ENCODE measurements around the gene KCNQ4.

The KCNQ4 gene

GRCh38 chr1:40820251-40820797 is 36.7 kb downstream of the KCNQ4 start:
- no peak for DNase-seq (ENCODE audit: low read depth)

DNA sequence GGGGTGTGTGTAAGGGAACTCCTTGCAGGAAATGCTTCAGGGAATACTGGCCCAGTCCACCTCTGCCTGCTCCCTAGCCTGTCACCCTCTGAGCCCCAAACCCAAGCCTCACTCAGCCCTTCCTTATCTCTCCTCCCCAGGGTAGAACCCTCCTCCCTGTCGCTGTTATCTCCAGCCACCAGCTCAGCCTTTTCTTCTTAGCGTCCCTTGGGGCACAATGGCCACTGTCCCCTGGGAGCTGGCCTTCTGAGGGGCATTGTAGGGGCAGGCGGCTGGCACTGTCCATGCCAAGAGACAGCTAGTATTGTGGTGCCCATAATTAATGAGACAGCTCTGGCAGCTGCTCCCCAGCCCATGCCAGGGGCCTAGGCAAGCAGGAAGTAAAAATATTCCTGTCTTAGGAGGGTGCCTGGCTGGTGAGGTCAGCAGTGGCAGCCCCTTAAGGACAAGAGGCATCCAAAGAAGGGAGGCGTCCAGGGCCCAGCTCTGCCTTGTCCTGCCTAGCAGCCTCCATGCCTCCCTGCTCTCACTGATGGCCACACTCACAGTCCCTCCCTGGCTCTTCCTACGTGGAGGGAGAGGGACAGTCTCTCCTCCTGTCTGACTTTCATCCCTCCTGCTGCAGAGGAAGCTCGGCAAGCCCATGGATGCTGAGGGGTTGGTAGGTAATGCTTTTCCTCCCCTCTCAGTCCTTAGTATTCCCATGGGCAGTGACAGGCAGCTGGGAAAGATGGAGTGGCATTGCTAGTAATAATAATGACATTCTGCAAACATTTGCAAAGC is 37.5 kb downstream of the KCNQ4 start:
- DNase-seq (ENCODE audit: low read depth), result no peak

- no peak for DNase-seq (ENCODE audit: low read depth)
Observed at GRCh38 chr1:40822890-40823289, 39.3 kb downstream of the KCNQ4 start.

DNA sequence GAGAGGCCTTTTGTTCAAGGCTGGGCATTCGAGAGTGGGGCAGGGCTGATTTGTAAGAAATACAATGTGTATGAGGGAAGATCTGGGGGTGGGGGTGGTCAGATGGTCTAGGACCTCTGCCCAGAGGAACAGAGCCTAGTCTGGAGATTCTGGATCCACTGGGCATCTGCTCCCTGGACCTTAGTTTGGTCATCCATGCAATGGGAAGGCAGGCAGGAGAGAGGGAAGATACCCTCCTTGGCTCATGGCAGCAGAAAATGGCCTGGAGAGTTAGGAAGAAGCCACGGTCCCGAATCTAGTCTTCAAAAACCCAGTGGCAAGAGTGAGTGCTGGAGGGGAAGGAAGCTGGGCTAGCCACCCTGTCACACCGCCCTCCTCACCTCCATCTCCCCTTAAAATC is 39.8 kb downstream of the KCNQ4 start:
- no peak for DNase-seq (ENCODE audit: low read depth)

DNA sequence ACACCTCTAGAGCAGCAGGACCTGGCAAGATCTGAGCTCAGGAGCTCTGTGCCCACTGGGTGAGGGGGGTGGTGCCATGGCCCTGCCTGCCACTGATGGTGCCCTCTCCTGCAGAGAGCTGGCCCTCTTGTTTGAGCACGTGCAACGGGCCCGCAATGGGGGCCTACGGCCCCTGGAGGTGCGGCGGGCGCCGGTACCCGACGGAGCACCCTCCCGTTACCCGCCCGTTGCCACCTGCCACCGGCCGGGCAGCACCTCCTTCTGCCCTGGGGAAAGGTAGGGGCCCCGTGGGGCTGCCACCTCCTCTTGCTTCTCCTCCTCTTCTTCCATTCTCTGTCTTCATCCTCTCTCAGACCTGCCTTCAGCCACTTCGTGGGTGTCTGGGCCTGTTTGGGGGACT is 40.4 kb downstream of the KCNQ4 start:
- DNase-seq (ENCODE audit: low read depth), result no peak

DNA sequence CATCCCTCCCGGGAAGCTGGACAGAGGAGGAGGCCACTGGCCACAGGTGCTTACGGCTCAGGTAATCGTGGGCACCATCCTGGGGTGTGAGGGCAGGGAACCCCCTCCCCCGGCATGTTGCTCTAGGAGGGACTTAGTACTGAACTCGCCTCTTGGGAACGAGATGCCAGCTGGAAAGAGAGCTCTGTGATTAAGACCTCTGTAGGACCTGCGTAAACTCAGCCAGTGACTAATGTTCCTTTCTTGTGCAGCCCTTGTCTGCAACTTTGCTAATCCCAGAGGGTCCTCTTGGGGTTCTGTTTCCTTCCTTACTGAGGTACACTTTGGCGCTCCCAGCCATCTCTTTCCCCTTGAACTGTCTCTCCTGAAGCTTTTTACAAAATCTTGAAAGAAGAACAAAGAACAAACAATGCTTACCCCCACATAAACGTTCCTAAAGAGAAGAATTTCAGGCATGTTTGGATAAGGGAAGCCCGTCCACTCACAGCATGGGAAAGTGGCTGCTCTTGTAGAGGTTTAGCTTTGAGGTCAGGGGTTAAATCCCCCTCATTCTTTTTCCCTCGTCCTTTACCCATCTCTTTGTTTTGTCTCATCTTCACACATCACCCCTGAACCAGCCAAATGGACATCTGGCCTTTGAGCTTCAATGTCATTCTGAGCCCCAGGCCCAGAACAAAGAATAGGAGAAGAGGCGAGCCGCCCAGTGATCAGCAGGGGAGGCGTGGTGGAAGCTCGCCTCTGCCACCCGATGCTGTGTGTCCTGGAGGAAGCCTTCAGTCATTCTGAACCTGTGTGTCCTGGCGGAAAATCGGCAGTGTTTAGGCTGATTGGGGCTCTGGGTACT is 41.2 kb downstream of the KCNQ4 start:
- peak; percentile 63 for DNase-seq (ENCODE audit: low read depth)

GRCh38 chr1:40825435-40825788 is 41.8 kb downstream of the KCNQ4 start:
- DNase-seq (ENCODE audit: low read depth), result no peak

DNA sequence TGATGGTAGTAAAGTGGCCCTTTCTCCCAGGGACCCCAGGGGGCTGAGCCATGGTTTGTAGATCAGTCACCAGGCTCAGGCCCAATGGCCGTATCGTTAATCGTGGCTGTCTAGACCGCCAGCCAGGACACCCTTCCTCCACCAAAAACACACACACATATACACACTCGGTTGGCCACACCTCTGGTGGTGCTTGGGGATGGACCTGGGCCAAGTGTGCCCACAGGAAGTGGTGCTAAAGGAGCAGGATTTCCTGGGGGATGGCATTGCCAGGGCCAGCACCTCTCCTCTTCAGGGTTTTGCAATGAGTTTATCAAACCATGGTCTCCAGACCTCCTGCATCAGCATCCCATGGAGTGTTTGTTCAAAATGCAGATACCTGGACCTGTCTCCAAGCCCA is 42.4 kb downstream of the KCNQ4 start:
- DNase-seq (ENCODE audit: low read depth), result no peak

DNA sequence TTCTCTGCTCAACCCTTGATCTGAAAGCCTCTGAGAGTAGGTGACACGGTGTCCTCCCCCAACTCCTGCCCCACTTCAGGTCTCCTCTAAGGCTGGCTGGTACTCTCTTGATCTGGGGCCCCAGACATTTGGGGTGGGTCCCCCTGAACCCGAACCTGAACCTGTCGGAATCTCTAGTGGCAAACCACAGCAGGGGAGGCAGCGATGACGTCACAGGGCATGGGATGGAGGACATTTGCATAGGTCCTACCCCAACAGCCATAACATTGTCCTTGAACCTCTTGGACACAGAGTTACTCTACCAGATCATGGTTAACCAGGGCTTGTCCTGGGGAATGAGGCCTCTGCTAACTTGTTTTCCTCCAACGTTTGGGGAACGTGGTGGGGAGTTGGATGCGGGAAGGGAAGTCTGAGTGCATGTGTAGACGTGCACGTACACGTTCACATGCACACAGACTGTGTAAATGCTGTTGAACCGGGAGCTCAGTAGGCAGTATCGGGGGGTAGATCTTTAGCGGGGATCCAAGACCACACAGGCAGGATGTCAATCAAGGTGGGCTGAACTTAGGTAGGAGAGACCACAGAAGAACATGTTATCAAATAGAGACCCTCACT is 46.2 kb downstream of the KCNQ4 start:
- DNase-seq (ENCODE audit: low read depth), result no peak

GRCh38 chr1:40830419-40830943 is 46.9 kb downstream of the KCNQ4 start:
- no peak for DNase-seq (ENCODE audit: low read depth)

DNA sequence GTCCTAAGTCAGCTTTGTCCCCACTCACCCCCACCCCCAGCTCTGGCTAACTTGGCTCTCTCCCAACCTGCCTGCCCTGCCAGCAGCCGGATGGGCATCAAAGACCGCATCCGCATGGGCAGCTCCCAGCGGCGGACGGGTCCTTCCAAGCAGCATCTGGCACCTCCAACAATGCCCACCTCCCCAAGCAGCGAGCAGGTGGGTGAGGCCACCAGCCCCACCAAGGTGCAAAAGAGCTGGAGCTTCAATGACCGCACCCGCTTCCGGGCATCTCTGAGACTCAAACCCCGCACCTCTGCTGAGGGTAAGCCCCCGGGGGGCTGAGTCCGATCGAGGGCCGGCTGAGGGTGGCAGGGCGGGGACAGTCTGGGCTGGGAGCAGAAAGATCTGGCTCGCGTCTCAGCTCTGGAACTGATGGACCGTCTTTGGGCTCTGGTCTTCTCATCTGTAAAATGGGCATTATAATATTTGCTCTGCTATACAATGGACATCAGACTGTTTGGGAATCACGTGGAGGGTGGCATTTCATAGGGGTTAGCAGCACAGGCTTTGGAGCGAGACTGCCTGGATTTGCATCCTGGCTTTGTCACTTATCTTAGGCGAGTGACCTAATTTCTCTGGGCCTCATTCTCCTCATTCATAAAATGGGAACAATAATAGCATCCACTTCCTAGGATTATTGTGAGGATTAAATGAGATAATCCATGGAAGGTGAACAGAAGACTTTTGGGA is 47.6 kb downstream of the KCNQ4 start:
- no peak for DNase-seq (ENCODE audit: low read depth)

- no peak for DNase-seq (ENCODE audit: low read depth)
Observed at GRCh38 chr1:40833979-40834378, 50.4 kb downstream of the KCNQ4 start.

DNA sequence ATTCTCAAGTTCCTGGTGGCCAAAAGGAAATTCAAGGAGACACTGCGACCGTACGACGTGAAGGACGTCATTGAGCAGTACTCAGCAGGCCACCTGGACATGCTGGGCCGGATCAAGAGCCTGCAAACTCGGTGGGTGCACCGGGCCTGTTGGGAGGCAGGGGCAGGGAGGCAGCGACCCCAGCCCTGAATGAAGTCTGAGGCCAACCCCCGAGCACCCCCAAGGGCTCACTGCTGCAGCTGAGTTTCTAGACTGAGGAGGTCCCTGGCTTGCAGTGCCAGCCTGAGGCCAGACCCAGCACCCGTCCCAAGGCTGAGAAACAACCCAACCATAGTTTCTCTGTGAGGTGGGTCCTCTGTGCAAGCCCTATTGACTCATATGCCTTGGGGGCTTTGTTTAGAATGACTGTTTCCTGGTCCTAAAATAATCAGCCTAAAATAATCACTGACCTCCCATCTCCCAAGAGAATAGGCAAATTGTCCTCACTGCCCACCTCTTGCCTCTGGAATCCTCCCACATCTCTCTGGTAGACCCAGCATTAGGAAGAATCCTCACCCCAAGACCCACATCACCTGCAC is 51.5 kb downstream of the KCNQ4 start:
- DNase-seq (ENCODE audit: low read depth), result no peak

- no peak for DNase-seq (ENCODE audit: low read depth)
Observed at GRCh38 chr1:40836283-40836682, 52.7 kb downstream of the KCNQ4 start.

DNA sequence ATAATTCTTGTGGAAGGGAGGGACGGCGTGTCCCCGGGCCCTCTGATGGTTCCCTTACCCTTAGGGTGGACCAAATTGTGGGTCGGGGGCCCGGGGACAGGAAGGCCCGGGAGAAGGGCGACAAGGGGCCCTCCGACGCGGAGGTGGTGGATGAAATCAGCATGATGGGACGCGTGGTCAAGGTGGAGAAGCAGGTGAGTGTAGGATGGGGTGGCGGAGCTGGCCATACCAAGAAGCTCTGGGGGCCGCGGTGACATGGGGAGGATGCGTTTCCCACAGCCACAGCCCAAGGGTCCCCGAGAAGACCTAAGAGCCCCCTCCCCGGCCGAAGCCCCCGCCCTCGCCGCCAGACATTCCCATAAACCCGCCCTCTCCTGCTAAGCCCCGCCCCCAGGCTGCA is 54.0 kb downstream of the KCNQ4 start:
- no peak for DNase-seq (ENCODE audit: low read depth)

- no peak for DNase-seq (ENCODE audit: low read depth)
Observed at GRCh38 chr1:40838045-40838979, 54.7 kb downstream of the KCNQ4 start.

DNA sequence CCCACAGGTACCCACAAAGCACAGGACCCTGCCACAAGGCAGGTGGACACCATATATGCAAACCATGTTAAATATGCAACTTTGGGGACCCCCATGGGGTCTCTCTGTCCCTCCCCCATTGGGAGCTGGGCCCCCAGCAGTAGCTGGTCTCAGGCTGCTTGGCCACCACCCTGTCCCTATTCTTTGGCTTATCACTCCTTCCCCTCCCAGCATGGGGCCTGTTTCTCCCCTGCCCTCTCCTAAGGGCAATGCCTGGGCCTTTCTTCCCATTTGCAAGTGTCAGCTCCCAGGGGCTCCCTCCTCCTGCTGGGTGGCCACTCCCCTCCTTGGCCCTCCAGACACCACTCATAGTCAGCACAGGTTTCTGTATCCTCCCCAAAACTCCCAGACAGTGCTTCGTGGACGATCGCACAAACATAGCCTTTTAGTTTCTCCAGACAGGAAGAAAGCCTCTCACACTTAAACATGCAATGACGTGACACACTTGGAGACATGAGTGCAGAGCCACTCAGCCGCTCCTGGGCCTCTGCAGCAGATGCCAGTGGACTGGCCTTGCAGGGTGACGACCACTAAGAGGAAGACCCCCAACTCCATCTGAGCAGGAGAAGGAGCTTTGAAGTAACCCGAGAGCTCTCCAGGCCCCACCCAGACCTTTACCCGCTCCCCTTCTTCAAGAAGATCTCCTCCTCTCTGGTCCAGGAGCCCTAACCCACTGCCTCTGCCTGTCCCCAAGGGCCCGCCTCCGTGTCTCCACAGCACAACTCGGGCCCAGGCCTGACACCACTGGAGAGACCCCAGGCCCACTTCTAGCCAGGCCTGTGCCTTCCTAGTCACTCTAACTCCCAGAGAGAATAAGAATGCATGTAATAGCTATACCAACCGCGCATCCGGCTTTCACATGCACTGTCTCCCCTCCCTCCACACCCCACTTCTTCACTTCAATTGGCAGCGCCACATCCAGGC is 55.7 kb downstream of the KCNQ4 start:
- DNase-seq (ENCODE audit: low read depth), result no peak

DNA sequence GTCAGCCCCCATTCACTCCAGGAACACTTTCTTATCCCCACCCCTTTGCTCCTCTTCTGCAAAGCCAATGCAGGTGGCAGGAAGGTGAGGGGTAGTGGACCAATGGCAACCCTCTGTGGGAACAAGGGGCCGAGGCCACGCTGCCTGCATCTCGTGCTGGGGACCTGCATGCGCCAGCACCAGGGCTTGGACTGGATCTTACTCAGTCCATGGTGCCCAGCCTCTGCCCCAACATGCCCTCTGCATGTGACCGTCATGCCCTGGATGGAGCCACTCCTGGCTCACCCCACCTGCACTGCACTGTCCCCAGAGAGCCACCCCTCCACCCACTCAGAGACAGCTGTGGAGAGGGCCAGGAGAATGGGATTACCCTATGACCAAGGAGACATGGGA is 56.4 kb downstream of the KCNQ4 start:
- no peak for DNase-seq (ENCODE audit: low read depth)
